Fibroblast of lung (primary cell): ENCODE data around the gene CSNK1G2. TPM values are rescaled to one million over a fixed set of nuclear protein-coding genes. Genes with fewer than 3 reads are reported as not detected.
A peak's percentile ranks its signal among the peaks of the same experiment; 100 is the strongest.

Source experiments
- DNase-seq, 2 donors: peaks; one replicate each; pipeline versions ENCODE4 v3.0.0 to v3.0.0-alpha.2; 2010; ENCODE audit warnings: low read depth in 2 of 2
- H2AFZ ChIP-seq: 2 replicates; pipeline ENCODE4 v1.5.1; 2012; ENCODE audit warnings: low read length, control low read depth, inconsistent platforms
- H3K27ac ChIP-seq: 2 replicates; pipeline ENCODE4 v1.5.1; 2011; ENCODE audit warnings: low read length, control low read depth; ENCODE audit not compliant: insufficient read depth
- H3K27me3 ChIP-seq: 2 replicates; pipeline ENCODE4 v1.5.1; 2011; ENCODE audit warnings: mild to moderate bottlenecking, low read length; ENCODE audit not compliant: control insufficient read depth, insufficient read depth
- H3K36me3 ChIP-seq: 2 replicates; pipeline ENCODE4 v1.5.1; 2011; ENCODE audit warnings: low read length; ENCODE audit not compliant: control insufficient read depth, insufficient read depth
- H3K4me1 ChIP-seq: 2 replicates; pipeline ENCODE4 v1.5.1; 2011; ENCODE audit warnings: low read length; ENCODE audit not compliant: control insufficient read depth, insufficient read depth; ENCODE audit errors: extremely low read depth
- H3K4me2 ChIP-seq: 2 replicates; pipeline ENCODE4 v1.5.1; 2011; ENCODE audit warnings: low read length, control low read depth; ENCODE audit not compliant: insufficient read depth; ENCODE audit errors: extremely low read depth
- H3K4me3 ChIP-seq, 4 experiments: fragments of 200-600 bp in 1 of 4; sonication (generic) in 1 of 4; replicated peaks in 1 of 4; 2 replicates each; pipeline ENCODE4 v1.5.1; 2011 to 2016; ENCODE audit warnings: low read length in 4 of 4, low read depth in 3 of 4, mild to moderate bottlenecking in 3 of 4, control low read depth in 2 of 4, inconsistent platforms in 1 of 4, mixed read lengths in 1 of 4; ENCODE audit not compliant: insufficient read depth in 1 of 4; ENCODE audit errors: control extremely low read depth in 1 of 4
- H3K79me2 ChIP-seq: 2 replicates; pipeline ENCODE4 v1.5.1; 2012; ENCODE audit warnings: mild to moderate bottlenecking, low read length, inconsistent platforms; ENCODE audit not compliant: control insufficient read depth, insufficient read depth
- H3K9ac ChIP-seq: 2 replicates; pipeline ENCODE4 v1.5.1; 2011; ENCODE audit warnings: mild to moderate bottlenecking, low read length, control low read depth; ENCODE audit not compliant: insufficient read depth
- H3K9me3 ChIP-seq: 2 replicates; pipeline ENCODE4 v1.5.1; 2012; ENCODE audit warnings: low read depth, low read length; ENCODE audit not compliant: control insufficient read depth, insufficient read depth
- H4K20me1 ChIP-seq: 2 replicates; pipeline ENCODE4 v1.5.1; 2011; ENCODE audit warnings: low read length; ENCODE audit not compliant: control insufficient read depth, insufficient read depth; ENCODE audit errors: extremely low read depth
- EZH2 ChIP-seq: IDR thresholded peaks from 2 replicates; pipeline ENCODE4 v1.5.1; 2012; ENCODE audit warnings: low read length, control low read depth, mild to moderate bottlenecking; ENCODE audit errors: missing control alignments
- polyA plus RNA-seq, 2 donors: library from polyadenylated mRNA; depleted of rRNA in 1 of 2; stranded (reverse) in 1 of 2; unstranded in 1 of 2; fragments of >200 nt; gene quantifications; 2 replicates each; pipeline ENCODE4 v1.2.1, GENCODE V29; 2011 to 2012; ENCODE audit warnings: missing spikeins in 1 of 2
- total RNA-seq: library from RNA; depleted of rRNA; stranded (reverse); fragments of >200 nt; gene quantifications from 2 replicates; pipeline ENCODE4 v1.2.1, GENCODE V29; 2014
- TF ChIP-seq, protein P1 (sequence below), 2 donors: IDR thresholded peaks in 1 of 2; conservative IDR thresholded peaks in 1 of 2; 1 replicate in 1 of 2; 2 replicates in 1 of 2; pipeline ENCODE4 v1.5.1; 2011 to 2012; ENCODE audit warnings: low read length in 2 of 2, control low read depth in 1 of 2, inconsistent platforms in 1 of 2, low read depth in 1 of 2, mild to moderate bottlenecking in 1 of 2

CSNK1G2 gene
- total and polyA plus RNA-seq, 2 donors (not counting 1 experiment from before 2014, with no cell fraction given): 21.2 to 58.6 TPM

DNA sequence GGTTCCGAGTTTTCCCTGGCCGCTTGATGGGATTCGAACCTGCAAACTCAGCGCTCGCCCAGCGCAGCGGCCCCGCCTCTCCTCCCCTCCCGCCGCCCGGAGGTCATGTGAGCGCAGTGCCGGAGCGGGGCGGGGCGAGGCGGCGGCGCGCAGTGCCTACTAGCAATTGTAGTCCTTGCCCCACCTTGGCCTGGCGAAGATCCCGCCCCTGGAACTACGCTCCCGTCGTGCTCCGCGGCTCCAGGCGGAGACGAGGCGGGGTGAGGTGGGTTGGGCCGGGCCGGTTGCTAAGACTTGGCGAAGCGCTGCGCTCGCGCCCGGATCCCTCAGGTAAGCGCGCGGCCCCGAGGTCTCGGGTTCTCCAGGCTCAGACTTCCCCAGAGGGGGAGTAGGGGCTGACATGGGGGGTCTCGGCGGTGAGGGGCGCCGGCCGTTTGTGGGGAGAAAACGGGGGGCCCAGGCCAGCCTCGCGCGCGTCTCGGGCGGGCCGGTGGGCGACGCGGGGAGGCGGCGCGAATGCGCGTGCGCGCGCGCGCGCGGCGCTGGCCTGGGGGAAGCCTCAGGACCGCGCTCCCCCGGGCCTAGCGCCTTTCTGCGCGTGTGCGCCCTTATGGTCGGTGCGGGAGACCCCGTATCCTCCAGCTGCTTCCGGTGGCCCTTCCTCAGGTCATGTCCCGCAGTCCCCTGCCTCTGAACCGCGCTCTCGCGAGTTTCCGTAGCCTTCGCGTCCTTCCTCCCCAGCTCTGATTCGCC is 35.7 kb upstream of the CSNK1G2 start, which contains the start of the genes ADAT3 and SCAMP4:
Gene ADAT3 (plus strand): TSS at position 290 of the 753 bp plus-strand sequence. CDS start 6,649 bp downstream, outside the sequence.
Gene SCAMP4 (plus strand): TSS at position 290 of the 753 bp plus-strand sequence. CDS start 9,621 bp downstream, outside the sequence.
- peaks cover 8% of the 10 kb centered on the region for H3K4me1 ChIP-seq
- H3K36me3 ChIP-seq: peaks cover 2% of the 10 kb centered on the region
- peak within 1 kb of the TSS; percentile 93 for H3K9ac ChIP-seq
- H3K4me2 ChIP-seq: peak within 1 kb of the TSS; percentile 99
- H4K20me1 ChIP-seq: no peaks in the 10 kb centered on the region
- no peak for TF ChIP-seq EZH2
- TF ChIP-seq, protein P1, sequence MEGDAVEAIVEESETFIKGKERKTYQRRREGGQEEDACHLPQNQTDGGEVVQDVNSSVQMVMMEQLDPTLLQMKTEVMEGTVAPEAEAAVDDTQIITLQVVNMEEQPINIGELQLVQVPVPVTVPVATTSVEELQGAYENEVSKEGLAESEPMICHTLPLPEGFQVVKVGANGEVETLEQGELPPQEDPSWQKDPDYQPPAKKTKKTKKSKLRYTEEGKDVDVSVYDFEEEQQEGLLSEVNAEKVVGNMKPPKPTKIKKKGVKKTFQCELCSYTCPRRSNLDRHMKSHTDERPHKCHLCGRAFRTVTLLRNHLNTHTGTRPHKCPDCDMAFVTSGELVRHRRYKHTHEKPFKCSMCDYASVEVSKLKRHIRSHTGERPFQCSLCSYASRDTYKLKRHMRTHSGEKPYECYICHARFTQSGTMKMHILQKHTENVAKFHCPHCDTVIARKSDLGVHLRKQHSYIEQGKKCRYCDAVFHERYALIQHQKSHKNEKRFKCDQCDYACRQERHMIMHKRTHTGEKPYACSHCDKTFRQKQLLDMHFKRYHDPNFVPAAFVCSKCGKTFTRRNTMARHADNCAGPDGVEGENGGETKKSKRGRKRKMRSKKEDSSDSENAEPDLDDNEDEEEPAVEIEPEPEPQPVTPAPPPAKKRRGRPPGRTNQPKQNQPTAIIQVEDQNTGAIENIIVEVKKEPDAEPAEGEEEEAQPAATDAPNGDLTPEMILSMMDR (conservative IDR thresholded peaks at IDR 0.05 in 1 of 2, IDR thresholded peaks at IDR 0.05 in 1 of 2; ENCODE audit: low read depth in 1 of 2, low read length in 2 of 2): no peak
- H3K27me3 ChIP-seq: no peaks in the 10 kb centered on the region
- DNase-seq: peak; percentile 98 to 99
- peak within 1 kb of the TSS; percentile 59 to 73 (median 70) for H3K4me3 ChIP-seq
- H3K27ac ChIP-seq: peak within 1 kb of the TSS; percentile 83
- peak within 1 kb of the TSS; percentile 50 for H2AFZ ChIP-seq
- H3K79me2 ChIP-seq: peaks cover 32% of the 10 kb centered on the region
- H3K9me3 ChIP-seq: no peaks in the 10 kb centered on the region

DNA sequence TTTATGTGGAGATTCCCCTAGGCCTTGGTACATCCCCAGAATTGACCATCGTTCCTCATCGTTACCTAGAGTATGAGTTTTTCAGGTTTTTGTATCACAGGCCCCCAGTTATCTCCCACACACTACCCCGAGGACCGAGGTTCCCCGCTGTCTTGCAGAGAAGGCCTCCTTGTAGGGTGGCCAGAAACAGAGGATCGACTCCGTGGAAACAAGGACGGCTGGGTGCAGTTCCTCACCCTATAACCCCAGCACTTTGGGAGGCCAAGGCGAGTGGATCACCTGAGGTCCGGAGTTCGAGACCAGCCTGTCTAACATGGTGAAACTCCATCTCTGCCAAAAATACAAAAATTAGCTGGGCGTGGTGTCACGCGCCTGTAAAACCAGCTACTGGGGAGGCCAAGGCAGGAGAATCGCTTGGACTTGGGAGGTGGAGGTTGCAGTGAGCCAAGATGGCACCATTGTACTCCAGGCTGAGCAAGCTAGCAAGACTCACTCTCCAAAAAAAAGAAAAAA is 35.1 kb upstream of the CSNK1G2 start:
- peak overlapping the region; percentile 99 for H3K4me2 ChIP-seq
- H3K9me3 ChIP-seq: no peaks in the 10 kb centered on the region
- DNase-seq: no peak
- peak overlapping the region; percentile 59 to 73 (median 70) for H3K4me3 ChIP-seq
- peaks cover 35% of the 10 kb centered on the region for H3K79me2 ChIP-seq
- H3K27ac ChIP-seq: peak overlapping the region; percentile 83
- H4K20me1 ChIP-seq: no peaks in the 10 kb centered on the region
- TF ChIP-seq, protein P1 (conservative IDR thresholded peaks at IDR 0.05 in 1 of 2, IDR thresholded peaks at IDR 0.05 in 1 of 2; ENCODE audit: low read depth in 1 of 2, low read length in 2 of 2): no peak
- TF ChIP-seq EZH2: no peak
- H3K4me1 ChIP-seq: peaks cover 8% of the 10 kb centered on the region
- peaks cover 2% of the 10 kb centered on the region for H3K36me3 ChIP-seq
- H3K9ac ChIP-seq: peak overlapping the region; percentile 93
- peak overlapping the region; percentile 47 for H2AFZ ChIP-seq
- no peaks in the 10 kb centered on the region for H3K27me3 ChIP-seq

DNA sequence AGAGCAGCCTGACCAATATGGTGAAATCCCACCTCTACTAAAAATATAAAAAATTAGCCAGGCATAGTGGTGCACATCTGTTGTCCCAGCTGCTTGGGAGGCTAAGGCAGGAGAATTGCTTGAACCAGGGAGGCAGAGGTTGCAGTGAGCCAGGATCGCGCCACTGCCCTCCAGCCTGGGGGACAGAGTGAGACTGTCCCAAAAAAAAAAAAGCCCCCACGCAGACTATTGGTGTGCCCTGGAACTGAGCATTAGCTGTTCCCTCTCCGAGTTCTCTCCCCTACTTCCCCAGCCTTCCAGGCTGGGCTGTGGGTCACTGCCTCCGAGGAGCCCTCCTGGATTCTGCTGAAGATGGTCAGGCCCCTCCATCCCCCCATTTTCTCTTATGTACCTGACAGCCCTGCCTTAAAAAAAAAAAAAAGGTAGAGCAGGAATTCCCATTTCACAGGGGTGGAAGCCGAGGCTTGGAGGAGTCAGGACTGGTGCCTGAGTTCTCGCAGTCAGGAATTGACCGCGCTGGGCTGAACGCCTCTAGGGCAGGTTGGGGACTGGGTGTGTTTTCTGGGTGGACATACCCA is 33.9 kb upstream of the CSNK1G2 start:
- Histone ChIP-seq H4K20me1 (no peaks in the 10 kb centered on the region), H3K79me2 (peaks cover 44% of the 10 kb centered on the region)
- DNase-seq: no peak

More for the DNA sequence above, 33.9 kb upstream of the CSNK1G2 start:
- no peaks in the 10 kb centered on the region for H3K27me3 ChIP-seq
- no peak for TF ChIP-seq EZH2
- TF ChIP-seq, protein P1 (conservative IDR thresholded peaks at IDR 0.05 in 1 of 2, IDR thresholded peaks at IDR 0.05 in 1 of 2; ENCODE audit: low read depth in 1 of 2, low read length in 2 of 2): no peak
- no peak overlapping the region for H3K4me3 ChIP-seq
- peaks cover 8% of the 10 kb centered on the region for H3K4me1 ChIP-seq
- H3K9me3 ChIP-seq: no peaks in the 10 kb centered on the region
- no peak overlapping the region for H3K9ac ChIP-seq
- H2AFZ ChIP-seq: no peak overlapping the region
- H3K36me3 ChIP-seq: peaks cover 2% of the 10 kb centered on the region
- no peak overlapping the region for H3K4me2 ChIP-seq
- H3K27ac ChIP-seq: no peak overlapping the region
